ENCODE results near the gene MYBBP1A. TPM values are rescaled to one million over a fixed set of nuclear protein-coding genes. Genes with fewer than 3 reads are reported as not detected.

The MYBBP1A gene
- total RNA-seq, 1 donor from 2014 or later = 38.8 TPM

- peaks cover 37% of the 10 kb centered on the region for H3K27me3 ChIP-seq (ENCODE audit: low read depth)
- ATAC-seq = no peak
- intact Hi-C loops (cut with DNase I) = no loop called here
- H3K4me3 ChIP-seq = no peak overlapping the region
- no peak for TF ChIP-seq CTCF (IDR thresholded peaks at IDR 0.05)
- no peaks in the 10 kb centered on the region for H3K9me3 ChIP-seq
- no peak for DNase-seq
- no peaks in the 10 kb centered on the region for H3K36me3 ChIP-seq
- H3K4me1 ChIP-seq = peaks cover 8% of the 10 kb centered on the region
- no peak overlapping the region for H3K27ac ChIP-seq
These were observed 32.0 kb upstream of the MYBBP1A start for GRCh38 chr17:4587195-4587594.

GRCh38 chr17:4586043-4586442, 30.9 kb upstream of the MYBBP1A start:
- Histone ChIP-seq H3K9me3 (no peaks in the 10 kb centered on the region), H3K4me3 (peak overlapping the region; percentile 59), H3K27ac (no peak overlapping the region), H3K27me3 (ENCODE audit: low read depth) (peaks cover 40% of the 10 kb centered on the region), H3K36me3 (no peaks in the 10 kb centered on the region), H3K4me1 (peaks cover 8% of the 10 kb centered on the region)
- no peak for DNase-seq
- ATAC-seq = no peak
- intact Hi-C loops (cut with DNase I) = no loop called here
- TF ChIP-seq CTCF (IDR thresholded peaks at IDR 0.05) = no peak

- H3K4me3 ChIP-seq = peak overlapping the region; percentile 59
- H3K4me1 ChIP-seq = peaks cover 8% of the 10 kb centered on the region
- H3K27me3 ChIP-seq (ENCODE audit: low read depth) = peaks cover 41% of the 10 kb centered on the region
- H3K9me3 ChIP-seq = no peaks in the 10 kb centered on the region
- no peak overlapping the region for H3K27ac ChIP-seq
- intact Hi-C loops (cut with DNase I) = no loop called here
- DNase-seq (no peak), ATAC-seq (no peak)
- no peaks in the 10 kb centered on the region for H3K36me3 ChIP-seq
- no peak for TF ChIP-seq CTCF (IDR thresholded peaks at IDR 0.05)
These were observed 30.4 kb upstream of the MYBBP1A start for GRCh38 chr17:4585638-4585994.

GRCh38 chr17:4584917-4585637, 29.9 kb upstream of the MYBBP1A start:
- peak in 1 of 2 donors; percentile 2 for ATAC-seq

GRCh38 chr17:4584101-4584916, 29.1 kb upstream of the MYBBP1A start, which contains the start of gene SMTNL2:
SMTNL2 (plus strand) TSS chr17:4584529; CDS start chr17:4584606, 77 bp downstream.
- TF ChIP-seq CTCF (IDR thresholded peaks at IDR 0.05) = no peak
- Histone ChIP-seq H3K36me3 (no peaks in the 10 kb centered on the region), H3K27me3 (ENCODE audit: low read depth) (peaks cover 46% of the 10 kb centered on the region), H3K27ac (peak within 1 kb of the TSS; percentile 44), H3K4me3 (peak within 1 kb of the TSS; percentile 59), H3K9me3 (no peaks in the 10 kb centered on the region), H3K4me1 (peaks cover 8% of the 10 kb centered on the region)
- ATAC-seq (peak; percentile 71 to 73), DNase-seq (no peak)
- intact Hi-C loops (cut with DNase I) = no loop called here

More at GRCh38 chr17:4584917-4585637, 29.9 kb upstream of the MYBBP1A start:
- TF ChIP-seq CTCF (IDR thresholded peaks at IDR 0.05) = no peak
- no peak for DNase-seq
- Histone ChIP-seq H3K27me3 (ENCODE audit: low read depth) (peaks cover 46% of the 10 kb centered on the region), H3K36me3 (no peaks in the 10 kb centered on the region), H3K4me3 (peak overlapping the region; percentile 59), H3K27ac (no peak overlapping the region), H3K9me3 (no peaks in the 10 kb centered on the region), H3K4me1 (peaks cover 8% of the 10 kb centered on the region)
- intact Hi-C loops (cut with DNase I) = no loop called here

Measured in lower lobe of right lung (tissue), 2 donors.